Right lobe of liver (tissue), 6 donors: ENCODE measurements around the gene TBX10. TPM values are rescaled to one million over a fixed set of nuclear protein-coding genes. Genes with fewer than 3 reads are reported as not detected.

Source experiments
- ATAC-seq, 4 donors: fragments of 200-7000 bp; cut with Tn5 transposase; one replicate each; pipeline ENCODE4 v1.9.1; 2020; ENCODE audit warnings: mild to moderate bottlenecking in 4 of 4, moderate library complexity in 4 of 4
- DNase-seq, 3 donors: peaks; one replicate each; pipeline ENCODE4 v3.0.0-alpha.2; 2020
- H3K27ac ChIP-seq, 3 donors: fragments of 200-600 bp; one replicate each; pipeline ENCODE4 v1.8.0; 2022
- H3K27me3 ChIP-seq, 2 donors: fragments of 200-600 bp; one replicate each; pipeline ENCODE4 v1.8.0; 2022
- H3K36me3 ChIP-seq, 4 donors: fragments of 200-600 bp; sonication (generic) in 1 of 4; one replicate each; pipeline versions ENCODE4 v1.5.1 to v1.8.0; 2017 to 2022; ENCODE audit warnings: control low read depth in 1 of 4
- H3K4me1 ChIP-seq, 4 donors: fragments of 200-600 bp; sonication (generic) in 1 of 4; one replicate each; pipeline versions ENCODE4 v1.5.1 to v1.8.0; 2017 to 2022; ENCODE audit warnings: control low read depth in 1 of 4
- H3K4me3 ChIP-seq, 3 donors: fragments of 200-600 bp; one replicate each; pipeline ENCODE4 v1.8.0; 2022
- H3K9me3 ChIP-seq, 4 donors: fragments of 200-600 bp; sonication (generic) in 1 of 4; one replicate each; pipeline versions ENCODE4 v1.5.1 to v1.8.0; 2017 to 2022; ENCODE audit warnings: control low read depth in 1 of 4
- POLR2A ChIP-seq: fragments of 450-650 bp; IDR thresholded peaks from one replicate; pipeline ENCODE4 v1.6.1; 2017; ENCODE audit warnings: antibody characterized with exemption, mild to moderate bottlenecking
- WGBS: methylation state at CpG from one replicate; pipeline ENCODE4 v1.1.6; 2018; ENCODE audit warnings: low coverage, low lambda C conversion rate; ENCODE audit not compliant: insufficient coverage; ENCODE audit errors: missing lambda C conversion rate; 5-methylcytosine and 5-hydroxymethylcytosine counted together
- intact Hi-C, 2 donors: fragments of 100-400 bp; cut with DNase I; formaldehyde crosslinking; loops; one replicate each; pipeline versions ENCODE4 v1.11.2 to v1.14.1; 2022
- total RNA-seq, 6 experiments: library from RNA; depleted of rRNA in 2 of 6; stranded (reverse); fragments of >200 nt in 2 of 6; fragmentation: NEBNext Ultra II Directional in 3 of 6; extraction: Animal tissue kit (Norgen Biotek cat#: 25700) in 3 of 6; gene quantifications; one replicate each; pipeline versions ENCODE4 v1.1.0 to v1.2.4, GENCODE V29; 2016 to 2023
- TF ChIP-seq, protein P1 (sequence below), 4 donors: fragments of 200-600 bp in 3 of 4; fragments of 450-650 bp in 1 of 4; IDR thresholded peaks; one replicate each; pipeline versions ENCODE4 v1.5.1 to v1.8.0; 2016 to 2022; ENCODE audit warnings: antibody characterized with exemption in 4 of 4, mild to moderate bottlenecking in 2 of 4
- donor health status: DM: no; HTN: yes; CAD: no.
- donor health status: DM: no; HTN: no; CAD: no.
- donor health status: DM: no; HTN: no; CAD: no.
- donor health status: DM: no; HTN: yes; CAD: no.
- donor health status: DM: no; HTN: yes; CAD: no.

The TBX10 gene
- total RNA-seq, 6 experiments from 2014 or later, result 0.24 to 0.49 (median 0.34) TPM; not detected in 1

GRCh38 chr11:67630943-67631331 is 8.6 kb downstream of the TBX10 start:
- DNase-seq (no peak), ATAC-seq (no peak)
- intact Hi-C loops, result no loop called here
- no peaks in the 10 kb centered on the region for H3K36me3 ChIP-seq
- 12% methylated on average over 7 of the region's 16 CpGs for WGBS
- H3K9me3 ChIP-seq, result no peaks in the 10 kb centered on the region
- H3K4me1 ChIP-seq, result peaks cover 0 to 31% (median 15%) of the 10 kb centered on the region in 4 donors
- no peaks in the 10 kb centered on the region for H3K27me3 ChIP-seq
- peak overlapping the region; percentile 71 to 79 (median 76) for H3K27ac ChIP-seq
- H3K4me3 ChIP-seq, result peak overlapping the region; percentile 45 to 63 (median 53)
- no peak for TF ChIP-seq POLR2A
- TF ChIP-seq, protein P1, sequence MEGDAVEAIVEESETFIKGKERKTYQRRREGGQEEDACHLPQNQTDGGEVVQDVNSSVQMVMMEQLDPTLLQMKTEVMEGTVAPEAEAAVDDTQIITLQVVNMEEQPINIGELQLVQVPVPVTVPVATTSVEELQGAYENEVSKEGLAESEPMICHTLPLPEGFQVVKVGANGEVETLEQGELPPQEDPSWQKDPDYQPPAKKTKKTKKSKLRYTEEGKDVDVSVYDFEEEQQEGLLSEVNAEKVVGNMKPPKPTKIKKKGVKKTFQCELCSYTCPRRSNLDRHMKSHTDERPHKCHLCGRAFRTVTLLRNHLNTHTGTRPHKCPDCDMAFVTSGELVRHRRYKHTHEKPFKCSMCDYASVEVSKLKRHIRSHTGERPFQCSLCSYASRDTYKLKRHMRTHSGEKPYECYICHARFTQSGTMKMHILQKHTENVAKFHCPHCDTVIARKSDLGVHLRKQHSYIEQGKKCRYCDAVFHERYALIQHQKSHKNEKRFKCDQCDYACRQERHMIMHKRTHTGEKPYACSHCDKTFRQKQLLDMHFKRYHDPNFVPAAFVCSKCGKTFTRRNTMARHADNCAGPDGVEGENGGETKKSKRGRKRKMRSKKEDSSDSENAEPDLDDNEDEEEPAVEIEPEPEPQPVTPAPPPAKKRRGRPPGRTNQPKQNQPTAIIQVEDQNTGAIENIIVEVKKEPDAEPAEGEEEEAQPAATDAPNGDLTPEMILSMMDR (IDR thresholded peaks at IDR 0.05), result no peak

DNA sequence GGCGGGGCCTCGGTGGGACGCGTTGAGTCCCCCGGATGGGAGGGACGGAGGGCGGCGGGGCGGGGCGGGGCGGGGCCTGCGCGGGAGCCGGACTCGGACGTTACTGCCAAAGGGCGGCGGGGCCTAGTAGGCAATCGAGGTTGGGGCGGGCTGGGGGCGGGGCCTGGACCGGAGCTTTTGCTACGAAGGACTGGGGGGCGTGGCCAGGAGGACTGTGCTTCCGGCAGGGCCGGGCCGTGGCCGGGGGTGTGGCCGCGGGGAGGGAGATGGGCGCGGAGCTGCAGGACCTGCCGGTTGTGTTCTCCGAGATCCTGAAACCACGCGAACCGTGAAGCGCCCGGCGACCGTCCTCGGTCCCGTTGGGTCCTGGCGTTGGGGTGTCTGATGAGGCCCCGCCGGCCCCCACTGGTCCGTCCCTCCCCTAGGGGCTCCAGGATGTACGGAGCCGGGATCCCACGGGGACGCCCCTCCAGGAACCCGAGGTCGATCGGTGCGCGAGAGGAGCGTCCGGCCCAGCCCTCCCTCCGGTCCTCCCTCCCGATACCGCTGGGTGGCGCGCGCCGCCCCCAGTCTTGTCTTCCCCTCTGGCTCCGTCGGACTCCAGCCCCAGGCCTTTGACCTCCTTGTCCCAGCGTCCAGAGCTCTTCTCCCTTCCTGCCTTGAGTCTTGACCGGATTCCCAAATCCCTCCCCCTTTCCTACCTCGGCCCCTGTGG is 9.2 kb downstream of the TBX10 start:
- Histone ChIP-seq H3K27me3 (no peaks in the 10 kb centered on the region), H3K4me1 (peaks cover 0 to 31% (median 15%) of the 10 kb centered on the region in 4 donors), H3K4me3 (peak overlapping the region; percentile 45 to 63 (median 53)), H3K36me3 (no peaks in the 10 kb centered on the region), H3K27ac (peak overlapping the region; percentile 71 to 88 (median 79)), H3K9me3 (no peaks in the 10 kb centered on the region)
- ATAC-seq (peak; percentile 80 to 88 (median 83)), DNase-seq (peak; percentile 99 to 100 (median 99))
- WGBS, result 0% methylated on average over 6 of the region's 70 CpGs
- TF ChIP-seq POLR2A, result peak; percentile 79
- TF ChIP-seq, protein P1 (IDR thresholded peaks at IDR 0.05), result peak; percentile 66 to 82 (median 72)
- intact Hi-C loops, result no loop called here

DNA sequence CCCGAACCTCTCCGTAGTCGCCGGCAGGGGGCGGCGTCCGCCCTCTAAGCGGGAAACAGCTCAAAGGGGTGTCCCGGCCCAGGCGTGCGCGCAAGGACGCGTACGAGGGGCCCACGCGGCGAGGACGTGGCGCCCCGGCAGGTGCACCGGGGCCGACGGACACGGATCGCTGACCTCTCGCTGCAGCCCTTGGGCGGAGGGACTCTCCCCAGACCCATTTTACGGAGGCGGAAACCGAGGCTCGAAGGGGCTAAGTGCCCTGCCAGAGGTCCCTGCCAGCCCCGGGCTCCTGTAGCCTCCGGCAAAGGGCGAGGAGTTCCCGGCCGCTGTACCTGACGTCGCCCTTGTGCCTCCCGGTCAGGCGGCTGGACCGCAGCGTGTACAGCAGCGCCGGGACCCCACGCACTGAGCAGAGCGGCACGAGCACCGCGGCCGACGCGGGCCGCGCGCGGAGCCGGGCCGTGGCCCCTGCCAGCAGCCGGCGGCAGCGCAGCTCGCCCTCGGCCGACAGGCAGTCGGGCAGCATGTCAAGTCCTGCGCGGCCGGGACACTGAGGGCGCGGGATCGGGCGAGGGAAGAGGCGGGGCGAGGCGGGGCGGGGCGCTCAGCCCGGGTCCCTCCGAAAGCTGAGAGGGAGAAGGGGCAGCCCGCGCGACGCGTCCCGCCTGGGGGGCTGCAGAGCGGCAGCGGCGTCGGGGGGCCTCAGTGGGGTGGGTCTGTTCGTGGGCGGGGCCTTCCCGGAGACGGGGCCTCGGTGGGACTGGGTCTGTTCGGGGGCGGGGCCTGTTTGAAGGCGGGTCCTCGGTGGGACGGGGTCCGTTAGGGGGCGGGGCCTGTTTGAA is 10.0 kb downstream of the TBX10 start, which contains the start of gene NUDT8:
NUDT8 (minus strand) TSS at position 552 of the 842 bp plus-strand sequence; CDS start at position 526, 26 bp downstream.
- Histone ChIP-seq H3K27ac (peak within 1 kb of the TSS; percentile 71 to 88 (median 82)), H3K27me3 (no peaks in the 10 kb centered on the region)
- intact Hi-C loops, result no loop called here

GRCh38 chr11:67628710-67629385 is 10.7 kb downstream of the TBX10 start:
- intact Hi-C loops, result no loop called here
- no peaks in the 10 kb centered on the region for H3K27me3 ChIP-seq
- peak; percentile 45 to 65 (median 53) for DNase-seq
- no peaks in the 10 kb centered on the region for H3K9me3 ChIP-seq
- 38% methylated on average over 8 of the region's 25 CpGs for WGBS
- TF ChIP-seq, protein P1 (IDR thresholded peaks at IDR 0.05), result no peak
- no peak for TF ChIP-seq POLR2A
- peak overlapping the region in 2 of 3 donors; percentile 70 to 82 for H3K27ac ChIP-seq
- ATAC-seq, result no peak
- peak overlapping the region; percentile 52 to 65 (median 63) for H3K4me3 ChIP-seq
- H3K36me3 ChIP-seq, result no peaks in the 10 kb centered on the region
- H3K4me1 ChIP-seq, result peaks cover 0 to 31% (median 15%) of the 10 kb centered on the region in 4 donors

More for the DNA sequence above, 10.0 kb downstream of the TBX10 start, which contains the start of gene NUDT8:
- peak; percentile 41 to 70 (median 61) for ATAC-seq
- Histone ChIP-seq H3K36me3 (no peaks in the 10 kb centered on the region), H3K4me3 (peak within 1 kb of the TSS; percentile 52 to 65 (median 63)), H3K9me3 (no peaks in the 10 kb centered on the region), H3K4me1 (peaks cover 0 to 31% (median 15%) of the 10 kb centered on the region in 4 donors)
- DNase-seq, result peak; percentile 87 to 92 (median 88)
- TF ChIP-seq, protein P1 (IDR thresholded peaks at IDR 0.05), result peak; percentile 87 to 96 (median 90)
- peak; percentile 89 for TF ChIP-seq POLR2A
- WGBS, result no CpG with 5 or more reads among the region's 102 CpGs
